Stimulated activated CD4-positive, alpha-beta T cell treated with anti-CD3 and anti-CD28 coated beads, Interleukin-15, amount 100 ng/mL, for 1 hour (primary cell): ENCODE data around the gene RBMS3.
"Not testable (repeated sequence)": the region's sequence is repeated elsewhere in the genome, so short reads cannot be mapped to it uniquely, and the experiment has no call there.

Source experiments
- DNase-seq, 2 donors: peaks; one replicate each; pipeline ENCODE4 v3.0.0-alpha.2; 2020; ENCODE audit warnings: low read depth in 1 of 2, low spot score in 1 of 2

The RBMS3 gene

GRCh38 chr3:29338377-29338776 is 57.5 kb downstream of the RBMS3 start:
- no peak for DNase-seq

- no peak for DNase-seq
Observed at GRCh38 chr3:29339016-29339833, 58.4 kb downstream of the RBMS3 start.

GRCh38 chr3:29344154-29344553 is 63.3 kb downstream of the RBMS3 start:
- DNase-seq, result no peak

- DNase-seq, result no peak
Observed at GRCh38 chr3:29344935-29345334, 64.1 kb downstream of the RBMS3 start.

GRCh38 chr3:29345516-29346300 is 64.8 kb downstream of the RBMS3 start:
- DNase-seq, result no peak

GRCh38 chr3:29346828-29347227 is 66.0 kb downstream of the RBMS3 start:
- no peak for DNase-seq

GRCh38 chr3:29347412-29347811 is 66.5 kb downstream of the RBMS3 start:
- DNase-seq, result no peak

- DNase-seq, result no peak
Observed at GRCh38 chr3:29348316-29348715, 67.4 kb downstream of the RBMS3 start.

- no peak for DNase-seq
Observed at GRCh38 chr3:29349049-29349448, 68.2 kb downstream of the RBMS3 start.

GRCh38 chr3:29353807-29354206 is 72.9 kb downstream of the RBMS3 start:
- DNase-seq, result no peak

GRCh38 chr3:29354894-29355293 is 74.0 kb downstream of the RBMS3 start:
- DNase-seq, result no peak

GRCh38 chr3:29356062-29356461 is 75.2 kb downstream of the RBMS3 start:
- DNase-seq, result no peak

GRCh38 chr3:29360289-29360688 is 79.4 kb downstream of the RBMS3 start:
- not testable (repeated sequence) for DNase-seq

- no peak for DNase-seq
Observed at GRCh38 chr3:29363110-29363509, 82.2 kb downstream of the RBMS3 start.

- no peak for DNase-seq
Observed at GRCh38 chr3:29370021-29370420, 89.2 kb downstream of the RBMS3 start.

- no peak for DNase-seq
Observed at GRCh38 chr3:29370476-29371420, 89.9 kb downstream of the RBMS3 start.

GRCh38 chr3:29373131-29373680 is 92.3 kb downstream of the RBMS3 start:
- DNase-seq, result no peak

GRCh38 chr3:29374226-29374625 is 93.4 kb downstream of the RBMS3 start:
- DNase-seq, result no peak

- no peak for DNase-seq
Observed at GRCh38 chr3:29379097-29379496, 98.2 kb downstream of the RBMS3 start.

- DNase-seq, result no peak
Observed at GRCh38 chr3:29381595-29381994, 100.7 kb downstream of the RBMS3 start.

- no peak for DNase-seq
Observed at GRCh38 chr3:29382409-29382808, 101.5 kb downstream of the RBMS3 start.
